HG02884 (cell line): ENCODE measurements around the gene MAP7D1.
"Not testable (repeated sequence)": the region's sequence is repeated elsewhere in the genome, so short reads cannot be mapped to it uniquely, and the experiment has no call there.

Experiments
- ATAC-seq: cut with Tn5 transposase; IDR thresholded peaks from one replicate; pipeline ENCODE4 v1.9.1; 2021; ENCODE audit warnings: mild to moderate bottlenecking, moderate library complexity; ENCODE audit not compliant: unreplicated experiment

Gene MAP7D1

DNA sequence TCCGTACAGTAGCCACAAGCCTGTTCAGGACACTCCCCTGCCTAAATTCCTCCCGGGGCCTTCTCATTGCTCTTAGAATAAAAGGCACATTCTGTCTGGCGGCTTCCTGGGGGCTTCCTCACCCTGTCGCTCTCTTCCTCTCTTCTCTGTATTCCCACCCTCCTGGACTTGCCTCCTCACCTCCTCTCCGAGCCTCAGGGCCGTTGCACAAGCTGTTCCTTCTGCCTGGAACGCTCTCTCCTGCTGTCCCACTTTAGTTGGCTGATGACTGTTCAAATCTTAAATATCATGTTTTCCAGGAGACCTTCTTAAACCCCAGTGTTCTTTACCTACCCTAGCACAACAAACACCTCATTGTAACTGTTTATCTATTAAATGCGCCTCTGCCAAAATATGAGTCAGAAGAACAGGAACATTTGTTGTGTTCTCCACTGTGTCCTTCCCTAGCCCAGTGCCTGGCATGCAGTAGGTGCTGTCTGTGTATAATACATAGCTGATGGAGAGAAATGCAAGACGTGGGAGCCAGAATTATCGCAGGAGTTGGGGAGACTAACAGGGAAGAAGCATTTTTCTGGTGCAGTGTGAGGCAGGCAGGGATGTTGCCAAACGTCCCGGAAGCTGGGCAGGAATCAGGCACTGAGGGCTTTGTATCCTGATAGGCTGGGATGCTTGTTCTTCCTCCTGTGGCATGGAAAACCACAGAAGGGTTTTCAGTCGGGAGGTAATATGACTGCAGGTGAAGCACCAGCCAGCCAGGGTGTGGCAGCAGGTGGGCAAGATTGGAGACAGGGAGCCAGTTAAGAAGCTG, 44.2 kb downstream of the MAP7D1 start:
- ATAC-seq = no peak

DNA sequence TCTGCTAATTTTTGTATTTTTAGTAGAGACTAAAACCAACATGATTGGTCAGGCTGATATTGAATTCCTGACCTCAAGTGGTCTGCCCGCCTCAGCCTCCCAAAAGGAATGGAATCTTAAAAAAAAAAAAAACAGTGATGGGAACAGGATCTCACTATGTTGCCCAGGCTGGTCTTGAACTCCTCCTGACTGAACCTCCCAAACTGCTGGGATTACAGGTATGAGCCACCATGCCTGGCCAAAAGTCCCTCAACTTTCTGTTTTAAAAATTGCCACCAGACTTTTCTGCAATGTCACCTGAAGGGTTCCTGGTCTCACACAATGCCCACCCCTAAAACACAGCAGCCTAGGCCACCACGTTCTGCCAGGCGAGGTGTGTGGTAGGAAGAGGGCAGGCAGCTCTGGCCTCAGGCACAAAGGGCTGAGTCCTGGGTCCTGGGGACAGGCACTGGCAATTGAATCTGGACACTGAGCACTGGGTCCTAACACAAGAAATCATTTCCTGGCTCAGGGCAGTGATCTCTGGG, 47.1 kb downstream of the MAP7D1 start:
- no peak for ATAC-seq

GRCh38 chr1:36203554-36204346, 47.8 kb downstream of the MAP7D1 start:
- ATAC-seq = no peak

GRCh38 chr1:36204347-36204909, 48.5 kb downstream of the MAP7D1 start:
- ATAC-seq = no peak

DNA sequence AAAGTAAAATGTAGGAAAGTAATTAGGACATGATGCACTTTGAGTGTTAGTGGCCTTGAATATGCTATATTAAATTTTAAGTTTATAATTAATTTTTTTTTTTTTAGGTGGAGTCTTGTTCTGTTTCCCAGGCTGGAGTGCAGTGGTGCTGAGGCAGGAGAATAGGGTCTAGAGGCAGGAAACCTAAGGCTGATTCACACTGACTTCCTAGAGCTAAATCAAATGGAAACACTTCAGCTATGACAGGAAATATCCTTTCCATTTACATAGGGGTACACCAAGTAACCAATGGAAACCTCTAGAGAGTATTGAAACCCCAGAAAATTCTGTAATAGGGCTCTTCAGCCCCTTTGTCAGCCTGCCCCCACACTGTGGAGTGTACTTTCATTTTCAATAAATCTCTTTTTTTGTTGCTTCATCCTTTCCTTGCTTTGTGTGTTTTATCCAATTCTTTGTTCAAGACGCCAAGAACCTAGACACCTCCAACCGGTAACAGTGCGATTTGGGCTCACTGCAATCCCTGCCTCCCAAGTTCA, 50.4 kb downstream of the MAP7D1 start:
- ATAC-seq = no peak

- ATAC-seq = no peak
Measured at GRCh38 chr1:36207339-36207738, 51.4 kb downstream of the MAP7D1 start.

DNA sequence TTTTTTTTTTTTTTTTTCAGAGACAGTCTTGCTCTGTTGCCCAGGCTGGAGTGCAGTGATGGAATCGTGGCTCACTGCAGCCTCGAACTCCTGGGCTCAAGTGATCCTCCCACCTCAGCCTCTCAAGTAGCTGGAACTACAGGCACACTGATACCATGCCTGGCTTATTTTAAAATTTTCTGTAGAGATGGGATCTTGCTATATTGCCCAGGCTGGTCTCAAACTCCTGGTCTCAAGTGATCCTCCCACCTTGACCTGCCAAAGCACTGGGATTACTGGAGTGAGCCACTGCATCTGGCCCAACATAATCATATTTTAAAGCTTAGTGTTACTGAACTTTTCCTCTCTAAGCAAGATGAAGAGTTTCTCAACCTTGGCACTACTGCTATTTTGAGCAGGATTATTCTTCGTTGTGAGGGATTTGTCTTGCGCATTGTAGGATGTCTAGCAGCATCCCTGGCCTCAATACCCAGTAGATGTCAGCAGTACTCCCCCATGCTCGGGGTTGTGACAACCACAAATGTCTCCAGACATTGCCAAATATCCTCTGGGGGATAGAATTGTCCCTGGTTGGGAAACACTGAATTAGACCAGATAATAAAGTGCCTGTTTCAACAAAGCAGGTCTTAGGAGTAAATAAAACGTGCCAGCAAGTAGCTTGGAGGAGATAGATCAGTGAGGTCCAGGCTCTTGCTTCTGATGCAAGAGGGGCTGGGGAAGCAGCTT, 53.2 kb downstream of the MAP7D1 start:
- ATAC-seq = no peak

- ATAC-seq = no peak
Measured at GRCh38 chr1:36211307-36211706, 55.3 kb downstream of the MAP7D1 start.

DNA sequence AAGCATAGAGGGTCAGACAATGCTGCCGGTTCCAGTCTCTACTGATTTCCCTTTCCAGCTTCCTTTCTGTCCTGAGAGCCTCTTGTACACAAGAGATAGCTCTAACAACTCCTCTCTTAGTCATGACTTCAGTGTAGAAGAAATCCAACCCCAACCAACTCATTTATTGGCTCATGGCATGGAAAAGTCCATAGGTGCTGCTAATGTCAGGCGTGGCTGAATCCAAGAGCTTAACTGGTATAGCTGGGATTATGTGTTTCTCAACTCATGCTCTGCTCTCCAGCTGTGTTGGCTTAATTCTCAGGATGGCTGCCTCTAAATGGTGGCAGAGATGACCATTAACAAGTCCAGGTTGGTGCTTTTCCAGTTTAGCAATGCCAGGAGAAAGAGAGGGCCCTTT, 55.9 kb downstream of the MAP7D1 start:
- ATAC-seq = no peak

GRCh38 chr1:36212782-36213181, 56.8 kb downstream of the MAP7D1 start:
- no peak for ATAC-seq

GRCh38 chr1:36217670-36218069, 61.7 kb downstream of the MAP7D1 start:
- no peak for ATAC-seq

GRCh38 chr1:36221901-36222300, 65.9 kb downstream of the MAP7D1 start:
- ATAC-seq = not testable (repeated sequence)

- no peak for ATAC-seq
Measured at GRCh38 chr1:36222481-36223380, 66.8 kb downstream of the MAP7D1 start.

DNA sequence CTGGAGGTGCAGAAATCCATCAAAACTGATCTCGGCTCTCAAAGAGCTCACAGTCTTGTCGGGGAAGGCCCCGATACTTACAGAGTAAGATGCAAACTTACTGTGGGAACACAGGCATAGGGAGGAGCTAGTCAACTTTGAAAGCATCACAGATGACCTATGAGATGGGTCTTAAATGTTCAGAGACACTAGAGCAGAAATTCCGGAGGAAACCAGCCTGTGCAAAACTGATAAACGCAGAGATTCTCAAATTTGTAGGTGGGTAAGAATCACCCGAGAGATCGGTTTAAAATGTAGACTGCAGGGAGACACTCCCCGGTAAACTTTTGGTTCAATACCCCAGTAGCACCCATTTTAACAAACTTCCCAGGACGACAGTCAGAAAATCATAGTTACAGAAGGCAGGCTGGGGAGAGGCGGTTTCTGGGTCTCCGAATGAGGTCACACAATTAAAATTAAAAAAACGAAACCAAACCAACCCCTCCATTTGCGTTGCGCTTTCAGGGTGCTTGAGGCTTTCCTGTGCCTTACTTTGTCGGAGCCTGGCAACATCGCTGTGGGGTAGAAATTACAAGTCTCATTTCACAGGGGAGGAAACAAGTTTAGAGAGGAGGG, 67.5 kb downstream of the MAP7D1 start:
- peak; percentile 19 for ATAC-seq

- peak; percentile 87 for ATAC-seq
Measured at GRCh38 chr1:36223996-36224536, 68.1 kb downstream of the MAP7D1 start, which contains the start of gene THRAP3. Gene THRAP3, plus strand, starts transcription at chr1:36224443. Its CDS starts 58,121 bp downstream, at chr1:36282564.

DNA sequence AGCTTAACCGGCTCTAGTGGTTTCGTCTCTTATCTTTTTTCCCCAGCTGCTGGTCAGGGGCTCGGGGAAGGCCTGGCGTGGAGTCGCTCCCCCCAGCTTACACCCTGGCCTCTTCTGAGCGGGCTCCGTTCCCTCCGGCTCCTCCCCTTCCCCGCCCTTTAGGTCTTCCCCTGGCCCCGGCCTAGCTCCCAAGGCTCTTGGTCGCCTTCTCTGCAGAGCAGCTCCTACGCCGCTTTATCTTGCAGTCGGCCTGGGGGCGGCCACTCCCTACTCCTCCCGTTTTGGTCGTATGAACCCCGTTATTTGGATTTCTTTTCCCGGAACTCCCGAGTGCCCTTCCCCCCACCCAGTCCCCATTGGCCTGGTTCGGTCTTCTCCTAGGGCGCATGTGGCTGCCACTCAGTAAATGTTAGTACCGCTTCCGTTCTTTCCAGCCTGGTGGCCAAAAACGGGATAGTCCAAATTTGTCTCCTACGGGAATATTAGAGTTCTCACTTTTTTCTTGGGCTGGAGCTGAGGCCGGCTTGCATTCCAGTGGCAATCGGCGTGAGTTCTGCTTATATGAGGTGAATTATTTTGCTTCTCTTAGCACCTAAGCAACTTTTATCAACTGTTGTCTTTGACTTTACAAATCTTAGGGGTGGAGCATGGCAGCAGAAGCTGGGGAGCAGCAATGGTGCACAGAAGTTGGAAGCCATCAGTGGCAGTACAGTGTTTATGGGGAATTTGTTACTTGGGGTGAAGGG, 68.8 kb downstream of the MAP7D1 start:
- peak; percentile 43 for ATAC-seq

DNA sequence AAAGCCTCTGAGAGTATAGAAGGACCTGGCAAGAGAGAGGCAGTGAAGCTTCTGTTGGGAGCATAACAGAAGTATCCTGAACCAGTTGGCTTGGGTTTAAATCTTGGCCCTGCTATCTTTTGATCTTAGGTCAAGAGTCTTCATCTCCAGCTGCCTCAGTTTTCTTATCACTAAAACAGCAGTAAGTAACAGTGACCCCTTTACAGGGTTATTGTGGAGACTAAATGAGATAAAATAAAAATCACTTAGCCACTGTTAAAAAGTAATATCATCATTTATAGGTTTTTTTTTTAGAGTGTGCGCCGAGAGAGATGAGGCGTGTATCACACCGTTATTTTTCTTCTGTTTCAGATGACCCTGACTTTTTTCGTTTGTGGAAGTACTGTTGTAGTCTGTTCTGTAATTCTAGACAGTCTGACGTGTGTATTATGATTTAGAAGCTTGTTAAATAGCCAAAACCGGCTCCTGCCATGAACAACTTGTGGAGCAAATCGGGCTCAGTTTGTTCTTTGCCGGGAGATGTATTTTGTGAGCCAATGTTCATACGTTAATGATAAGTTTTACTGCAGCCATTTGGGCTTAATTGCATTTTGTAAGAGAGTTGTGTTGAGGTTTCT, 69.4 kb downstream of the MAP7D1 start:
- ATAC-seq = no peak

DNA sequence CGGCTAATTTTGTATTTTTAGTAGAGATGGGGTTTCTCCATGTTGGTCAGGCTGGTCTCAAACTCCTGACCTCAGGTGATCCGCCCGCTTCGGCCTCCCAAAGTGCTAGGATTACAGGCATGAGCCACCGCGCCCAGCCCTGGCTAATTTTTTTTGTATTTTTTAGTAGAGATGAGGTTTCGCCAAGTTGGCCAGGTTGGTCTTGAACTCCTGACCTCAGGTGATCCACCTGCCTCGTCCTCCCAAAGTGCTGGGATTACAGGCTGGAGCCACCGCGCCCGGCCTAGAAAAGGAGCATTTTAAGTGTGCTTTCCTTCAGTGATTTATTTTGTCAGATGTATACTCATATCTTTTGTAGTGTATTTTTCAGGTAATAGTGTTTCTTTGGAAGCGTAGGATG, 74.3 kb downstream of the MAP7D1 start:
- ATAC-seq = not testable (repeated sequence)
